NCI-H82 (cell line): Measurements from ENCODE around the gene SRL.
"Not testable (repeated sequence)": the region's sequence is repeated elsewhere in the genome, so short reads cannot be mapped to it uniquely, and the experiment has no call there.

Source experiments
- DNase-seq: peaks from one replicate; lab custom pipeline; 2025; lab: John Stamatoyannopoulos, UW

The SRL gene

DNA sequence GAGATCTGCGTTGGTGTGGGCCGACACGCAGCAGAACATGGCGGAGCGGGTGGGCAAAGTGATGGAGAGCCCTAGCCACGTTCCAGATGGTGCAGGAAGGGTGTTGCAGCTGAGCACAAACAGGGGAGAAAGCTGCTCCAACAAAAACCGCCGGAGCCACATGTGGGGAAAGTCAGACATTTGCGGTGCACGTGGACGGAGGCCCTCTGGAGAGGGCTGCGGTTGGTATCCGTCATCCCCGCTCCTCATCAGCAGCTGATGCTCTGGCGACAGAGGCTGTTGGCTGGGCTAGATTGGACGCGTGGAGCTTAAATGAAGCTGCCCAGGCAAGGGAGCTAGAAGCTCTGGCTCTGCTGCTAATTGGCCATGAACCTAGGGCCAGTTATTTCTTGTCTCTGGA is 82.2 kb downstream of the SRL start:
- no peak for DNase-seq

DNA sequence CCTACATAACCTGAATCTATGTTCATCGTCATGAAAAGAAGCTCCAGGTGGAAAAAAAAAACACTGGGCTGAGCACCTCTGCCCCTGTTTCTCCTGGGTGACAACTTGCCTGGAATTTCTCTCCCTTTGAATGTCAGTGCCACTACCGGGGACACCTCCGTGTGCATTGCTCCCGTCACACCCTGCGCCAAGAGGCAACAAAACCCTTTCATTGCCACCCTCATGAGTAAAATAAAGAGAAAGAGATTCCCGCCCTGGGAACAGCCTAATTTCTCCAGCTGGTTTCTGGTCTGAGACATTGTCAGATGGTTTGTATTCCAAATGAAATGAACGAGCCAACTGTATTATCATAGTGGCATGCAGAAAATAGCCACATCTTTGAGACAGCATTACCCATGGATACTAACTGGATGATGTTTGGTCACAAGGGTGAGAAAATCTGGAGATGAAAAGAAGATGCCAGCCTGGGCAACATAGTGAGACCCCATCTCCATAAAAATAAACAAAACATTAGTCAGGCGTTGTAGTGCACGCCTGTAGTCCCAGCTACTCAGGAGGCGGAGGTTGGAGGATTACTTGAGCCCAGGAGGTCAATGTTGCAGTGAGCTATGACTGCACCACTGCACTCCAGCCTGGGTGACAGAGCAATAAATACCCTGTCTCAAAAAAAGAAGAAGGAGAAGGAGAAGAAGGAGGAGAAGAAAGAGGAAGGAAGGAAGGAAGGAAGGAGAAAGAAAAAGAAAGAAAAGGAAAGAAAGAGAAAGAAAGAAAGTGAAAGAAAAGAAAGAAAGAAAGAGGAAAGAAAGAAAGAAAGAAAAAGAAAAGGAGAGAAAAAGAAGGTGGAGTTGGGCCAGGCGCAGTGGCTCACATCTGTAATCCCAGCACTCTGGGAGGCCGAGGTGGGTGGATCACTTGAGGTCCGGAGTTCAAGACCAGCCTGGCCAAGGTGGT is 83.5 kb downstream of the SRL start:
- no peak for DNase-seq

DNA sequence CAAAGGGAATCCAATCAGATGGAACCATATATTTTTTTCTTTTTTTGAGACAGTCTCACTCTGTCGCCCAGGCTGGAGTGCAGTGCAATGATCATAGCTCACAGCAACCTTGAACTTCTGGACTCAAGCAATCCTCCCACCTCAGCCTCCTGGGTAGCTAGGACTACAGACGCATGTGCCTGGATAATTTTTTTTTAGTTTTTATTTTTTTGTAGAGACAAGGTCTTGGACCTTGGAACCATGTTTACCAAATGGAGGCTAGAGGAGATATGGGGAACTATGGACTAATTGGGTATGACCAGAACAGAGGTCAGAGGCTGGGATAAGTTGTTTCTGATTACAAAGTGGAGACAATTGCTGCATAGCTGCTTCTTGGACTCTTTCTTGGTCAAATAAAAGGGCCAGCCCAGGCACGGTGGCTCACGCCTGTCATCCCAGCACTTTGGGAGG is 84.5 kb downstream of the SRL start:
- DNase-seq = no peak

DNA sequence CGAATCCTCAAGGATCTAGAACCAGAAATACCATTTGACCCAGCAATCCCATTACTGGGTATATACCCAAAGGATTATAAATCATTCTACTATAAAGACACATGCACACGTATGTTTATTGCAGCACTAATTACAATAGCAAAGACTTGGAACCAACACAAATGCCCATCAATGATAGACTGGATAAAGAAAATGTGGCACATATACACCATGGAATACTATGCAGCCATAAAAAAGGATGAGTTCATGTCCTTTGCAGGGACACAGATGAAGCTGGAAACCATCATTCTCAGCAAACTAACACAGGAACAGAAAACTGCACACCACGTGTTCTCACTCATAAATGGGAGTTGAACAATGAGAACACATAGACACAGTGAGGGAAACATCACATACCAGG is 85.4 kb downstream of the SRL start:
- not testable (repeated sequence) for DNase-seq

DNA sequence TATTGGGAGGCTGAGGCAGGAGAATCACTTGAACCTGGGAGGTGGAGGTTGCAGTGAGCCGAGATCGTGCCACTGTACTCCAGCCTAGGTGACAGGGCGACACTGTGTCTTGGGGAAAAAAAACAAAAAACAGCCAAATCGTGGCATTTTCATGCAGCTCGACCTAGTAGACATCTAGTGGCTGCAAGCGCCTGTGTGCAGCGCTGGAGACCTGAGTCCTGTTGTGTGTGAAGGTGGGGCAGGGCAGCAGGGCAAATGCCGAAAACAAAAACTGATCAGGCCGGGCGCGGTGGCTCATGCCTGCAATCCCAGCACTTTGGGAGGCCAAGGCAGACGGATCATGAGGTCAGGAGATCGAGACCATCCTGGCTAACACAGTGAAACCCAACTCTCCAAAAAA is 88.5 kb downstream of the SRL start:
- not testable (repeated sequence) for DNase-seq

DNA sequence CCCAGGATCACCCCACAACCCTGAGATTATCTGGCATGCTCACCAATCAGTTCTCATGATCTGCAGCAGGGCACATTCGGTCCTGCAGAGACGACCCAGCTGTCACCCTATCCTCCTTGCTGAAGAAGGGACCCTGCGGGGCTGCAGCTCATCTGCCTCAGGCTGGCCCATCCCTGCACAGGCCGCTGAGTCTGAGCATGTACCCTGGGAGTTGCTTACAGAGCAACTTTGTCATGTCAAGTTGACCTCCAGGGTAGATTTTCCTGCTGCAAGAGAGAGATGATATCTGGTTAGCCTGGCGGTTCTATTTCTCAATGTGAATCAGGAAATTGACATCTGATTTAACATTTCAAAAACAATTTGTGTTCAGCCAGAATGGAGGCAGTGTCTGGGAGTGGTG is 89.6 kb downstream of the SRL start:
- DNase-seq = no peak

DNA sequence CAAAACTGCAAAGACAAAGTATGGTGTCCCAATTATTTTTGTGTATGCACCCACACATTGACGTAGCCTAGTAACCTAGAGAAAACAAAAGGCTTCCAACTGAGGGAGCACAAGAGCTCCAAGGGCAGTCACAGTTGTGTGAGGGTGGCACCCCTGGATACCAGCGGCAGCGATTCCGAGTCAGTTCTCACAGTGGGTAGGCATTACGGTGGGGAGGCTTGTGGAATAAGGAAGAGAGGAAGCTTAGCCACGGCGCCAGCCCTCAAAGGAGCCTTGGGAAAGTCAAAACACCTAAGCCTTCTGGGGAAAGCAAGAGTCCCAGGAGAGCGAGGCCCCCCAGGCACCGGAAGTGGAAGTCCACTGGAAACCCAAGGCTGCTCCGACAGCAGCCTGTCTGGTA is 94.6 kb downstream of the SRL start:
- no peak for DNase-seq

DNA sequence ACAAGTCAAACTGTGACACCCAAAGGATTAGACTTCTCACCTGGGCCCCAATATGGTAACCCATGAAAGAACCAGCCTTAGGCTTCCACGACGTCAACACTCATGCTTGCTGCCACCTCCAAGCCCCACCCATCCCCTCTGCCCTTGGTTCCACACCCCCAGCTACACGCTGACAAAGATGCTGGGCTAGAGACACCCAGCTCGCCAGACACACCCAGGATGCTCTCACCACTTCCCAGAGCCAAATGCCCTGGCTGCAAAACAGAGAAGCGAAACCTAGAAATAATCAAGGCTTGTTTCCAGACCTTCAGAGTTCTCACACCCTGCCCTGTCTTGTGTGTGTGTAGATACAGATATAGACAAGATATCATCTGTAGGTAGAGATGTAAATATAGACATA is 99.6 kb downstream of the SRL start:
- no peak for DNase-seq

DNA sequence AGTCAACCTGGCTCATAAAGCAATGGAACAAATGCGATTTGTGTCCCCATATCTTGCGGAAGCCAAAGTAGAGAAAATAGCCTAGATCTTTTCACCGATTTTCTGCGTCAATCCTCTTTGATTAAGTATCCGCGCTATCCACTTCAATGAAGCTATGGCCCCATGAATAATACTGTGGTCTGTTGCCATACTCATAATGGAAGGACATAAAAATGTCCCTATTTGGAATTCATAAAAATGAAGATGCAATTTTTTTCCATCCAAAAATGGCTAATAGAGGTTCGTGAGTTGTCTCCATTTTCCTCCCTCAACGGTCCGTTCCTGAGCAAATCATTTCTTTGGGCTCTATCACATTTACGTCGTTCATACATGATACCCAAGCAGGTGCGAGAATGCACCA is 100.3 kb downstream of the SRL start:
- no peak for DNase-seq

DNA sequence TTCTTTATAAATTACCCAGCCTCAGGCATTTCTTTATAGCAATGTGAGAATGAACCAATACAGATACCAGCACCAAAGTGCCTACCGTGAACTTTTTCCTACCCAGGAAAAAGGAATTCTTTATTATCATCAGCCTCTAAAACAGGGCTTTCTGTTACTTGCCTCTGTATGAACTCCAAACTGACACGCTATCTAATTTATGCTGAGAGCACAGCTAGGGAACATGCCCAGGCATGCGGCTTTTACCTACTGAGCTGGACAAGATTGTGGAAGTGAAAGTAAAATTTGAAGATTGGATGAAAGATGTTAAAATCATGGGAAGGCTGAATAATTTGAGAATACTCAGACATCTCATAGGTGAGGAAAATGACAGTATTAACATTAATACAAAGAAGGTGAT is 101.2 kb downstream of the SRL start:
- no peak for DNase-seq

DNA sequence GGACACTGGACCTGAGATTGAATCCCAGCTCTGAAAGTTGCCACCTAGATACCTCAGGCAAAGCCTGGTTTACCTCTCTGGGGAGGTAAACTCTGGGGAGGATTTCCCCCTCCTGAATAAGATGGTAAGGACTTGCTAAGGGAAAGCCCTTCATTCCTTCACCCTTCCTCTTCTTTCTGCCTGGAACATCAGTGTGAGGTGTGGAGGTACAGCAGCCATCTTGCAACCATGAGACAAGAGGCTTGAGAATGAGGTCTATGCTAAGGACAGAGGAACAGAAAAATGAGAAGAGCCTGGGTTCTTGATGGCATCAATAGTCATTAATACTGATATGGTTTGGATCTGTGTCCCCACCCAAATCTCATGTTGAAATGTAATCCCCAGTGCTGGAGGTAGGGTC is 101.9 kb downstream of the SRL start:
- DNase-seq = no peak
